RCC 7860 (cell line): Measurements from ENCODE around the gene HNRNPA2B1.
A peak's percentile ranks its signal among the peaks of the same experiment; 100 is the strongest.

Experiments
- DNase-seq: peaks from one replicate; pipeline ENCODE4 v3.0.0-alpha.2; 2015; ENCODE audit warnings: low spot score
- FAIRE-seq: peaks from 2 replicates; lab custom pipeline; 2012; peaks lifted over from hg19 to GRCh38; lab: Jason Lieb, UNC

The HNRNPA2B1 gene

GRCh38 chr7:26200444-26201246, at the start of gene HNRNPA2B1:
HNRNPA2B1 (minus strand) TSS chr7:26200746; CDS start chr7:26200577, 169 bp downstream.
- peak; percentile 98 for DNase-seq
- FAIRE-seq = peak; percentile 94

GRCh38 chr7:26250239-26250638, 49.7 kb upstream of the HNRNPA2B1 start:
- FAIRE-seq = no peak
- no peak for DNase-seq

GRCh38 chr7:26245150-26245549, 44.6 kb upstream of the HNRNPA2B1 start:
- FAIRE-seq (no peak), DNase-seq (no peak)

GRCh38 chr7:26238032-26238431, 37.5 kb upstream of the HNRNPA2B1 start:
- no peak for DNase-seq
- no peak for FAIRE-seq

- DNase-seq = no peak
Observed at GRCh38 chr7:26237035-26237807, 36.7 kb upstream of the HNRNPA2B1 start.

GRCh38 chr7:26233902-26234511, 33.5 kb upstream of the HNRNPA2B1 start:
- FAIRE-seq (no peak), DNase-seq (no peak)

More at GRCh38 chr7:26237035-26237807, 36.7 kb upstream of the HNRNPA2B1 start:
- no peak for FAIRE-seq

GRCh38 chr7:26227987-26228386, 27.4 kb upstream of the HNRNPA2B1 start:
- no peak for DNase-seq

GRCh38 chr7:26224359-26224758, 23.8 kb upstream of the HNRNPA2B1 start:
- DNase-seq = no peak
- FAIRE-seq = no peak

More at GRCh38 chr7:26227987-26228386, 27.4 kb upstream of the HNRNPA2B1 start:
- FAIRE-seq = no peak

GRCh38 chr7:26216049-26216448, 15.5 kb upstream of the HNRNPA2B1 start:
- no peak for DNase-seq
- no peak for FAIRE-seq

- DNase-seq = no peak
- no peak for FAIRE-seq
Observed at GRCh38 chr7:26213807-26214515, 13.4 kb upstream of the HNRNPA2B1 start.

- DNase-seq (no peak), FAIRE-seq (peak; percentile 10)
Observed at GRCh38 chr7:26212921-26213718, 12.6 kb upstream of the HNRNPA2B1 start.

GRCh38 chr7:26208040-26208439, 7.5 kb upstream of the HNRNPA2B1 start:
- FAIRE-seq = no peak
- DNase-seq = no peak

- no peak for FAIRE-seq
- no peak for DNase-seq
Observed at GRCh38 chr7:26203016-26203415, 2.5 kb upstream of the HNRNPA2B1 start.

- no peak for FAIRE-seq
- peak; percentile 36 for DNase-seq
Observed at GRCh38 chr7:26202019-26202990, 1.8 kb upstream of the HNRNPA2B1 start.

GRCh38 chr7:26201247-26202018, 887 bp upstream of the HNRNPA2B1 start, which contains the start of gene CBX3:
CBX3 (plus strand) TSS chr7:26201745; CDS start chr7:26202999, 1,254 bp downstream.
- FAIRE-seq (no peak), DNase-seq (peak; percentile 91)

- no peak for FAIRE-seq
- DNase-seq = peak; percentile 31
Observed at GRCh38 chr7:26200038-26200443, 505 bp downstream of the HNRNPA2B1 start.

- DNase-seq (no peak), FAIRE-seq (no peak)
Observed at GRCh38 chr7:26199301-26200037, 1.1 kb downstream of the HNRNPA2B1 start.
